Aorta (tissue), 5 donors: Measurements from ENCODE around the gene BPIFB4. TPM values are rescaled to one million over a fixed set of nuclear protein-coding genes. Genes with fewer than 3 reads are reported as not detected.
"Not testable (repeated sequence)": the region's sequence is repeated elsewhere in the genome, so short reads cannot be mapped to it uniquely, and the experiment has no call there.

Source experiments
- ATAC-seq: fragments of 200-7000 bp; cut with Tn5 transposase; one replicate; pipeline ENCODE4 v1.9.1; 2022; ENCODE audit warnings: moderate library complexity; ENCODE audit not compliant: low FRiP score
- DNase-seq, 2 donors: peaks; one replicate each; pipeline ENCODE4 v3.0.0-alpha.2; 2020
- H3K27ac ChIP-seq, 2 donors: one replicate each; pipeline ENCODE4 v1.5.1; 2013; ENCODE audit warnings: low read length in 2 of 2, mild to moderate bottlenecking in 2 of 2, moderate library complexity in 2 of 2, control low read depth in 1 of 2, inconsistent platforms in 1 of 2, low read depth in 1 of 2
- H3K27me3 ChIP-seq, 2 donors: one replicate each; pipeline ENCODE4 v1.6.1; 2013; ENCODE audit warnings: control low read depth in 1 of 2, low read length in 1 of 2, mild to moderate bottlenecking in 1 of 2, moderate library complexity in 1 of 2; ENCODE audit not compliant: insufficient read depth in 2 of 2, control insufficient read depth in 1 of 2
- H3K36me3 ChIP-seq, 2 donors: one replicate each; pipeline ENCODE4 v1.6.1; 2013; ENCODE audit warnings: control low read depth in 1 of 2, low read length in 1 of 2, mild to moderate bottlenecking in 1 of 2; ENCODE audit not compliant: insufficient read depth in 2 of 2, control insufficient read depth in 1 of 2
- H3K4me1 ChIP-seq, 2 donors: one replicate each; pipeline ENCODE4 v1.6.1; 2013; ENCODE audit warnings: low read length in 2 of 2, control low read depth in 1 of 2, mild to moderate bottlenecking in 1 of 2, moderate library complexity in 1 of 2; ENCODE audit not compliant: insufficient read depth in 2 of 2, control insufficient read depth in 1 of 2
- H3K4me3 ChIP-seq, 2 donors: one replicate each; pipeline ENCODE4 v1.5.1; 2013; ENCODE audit warnings: low read length in 2 of 2, control low read depth in 1 of 2, mild to moderate bottlenecking in 1 of 2
- H3K9me3 ChIP-seq: one replicate; pipeline ENCODE4 v1.6.1; 2013; ENCODE audit warnings: mild to moderate bottlenecking, low read length; ENCODE audit not compliant: control insufficient read depth
- WGBS, 2 donors: extraction: QIAGEN DNeasy Blood & Tissue Kit; methylation state at CpG; one replicate each; pipeline ENCODE4 v1.1.7; 2013; 5-methylcytosine and 5-hydroxymethylcytosine counted together
- intact Hi-C, 2 donors: fragments of 100-400 bp; cut with DNase I; formaldehyde crosslinking; loops; one replicate each; pipeline versions ENCODE4 v1.14.2 to v1.15.0; 2022
- polyA plus RNA-seq, 2 donors: library from polyadenylated mRNA; stranded (reverse); fragments of 200-250 nt; gene quantifications; one replicate each; pipeline ENCODE4 v1.2.3, GENCODE V29; 2013
- total RNA-seq, 2 donors: library from RNA; stranded (reverse); fragmentation: NEBNext Ultra II Directional; extraction: Animal tissue kit (Norgen Biotek cat#: 25700); gene quantifications; one replicate each; pipeline ENCODE4 v1.2.1, GENCODE V29; 2021
- donor health status: healthy with polysubstance abuse.
- donor health status: Bipolar disorder and iron deficiency.
- donor health status: DM: no; HTN: no; CAD: no.
- donor health status: DM: no; HTN: no; CAD: no.
- donor health status: DM: yes; HTN: yes; CAD: no.

BPIFB4 gene
- total and polyA plus RNA-seq, 4 donors: not detected

DNA sequence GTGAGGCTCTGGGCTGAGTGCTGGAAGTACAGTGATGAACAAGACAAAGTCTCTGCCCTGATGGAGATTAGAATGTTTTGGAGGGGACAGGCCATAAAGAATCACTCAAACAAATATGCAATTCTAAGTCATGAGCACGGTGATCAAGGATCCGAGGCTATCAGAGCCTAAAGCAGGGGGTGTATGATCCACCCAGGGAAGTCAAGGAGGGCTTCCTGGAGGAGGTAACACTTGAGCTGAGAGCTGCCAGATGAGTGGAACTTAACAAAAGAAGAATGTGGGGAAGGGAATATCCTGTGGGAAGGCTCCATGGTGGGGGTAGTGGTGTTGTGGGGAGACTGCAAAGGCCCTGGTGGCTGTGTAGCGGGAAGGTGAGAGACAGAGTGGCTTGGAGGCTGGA, 12.2 kb downstream of the BPIFB4 start:
- Histone ChIP-seq H3K4me3 (no peak overlapping the region), H3K27ac (no peak overlapping the region), H3K36me3 (no peaks in the 10 kb centered on the region), H3K27me3 (no peaks in the 10 kb centered on the region), H3K4me1 (no peaks in the 10 kb centered on the region), H3K9me3 (no peaks in the 10 kb centered on the region)
- ATAC-seq: no peak
- WGBS, 2 donors: 85 to 86% methylated on average over 3 of the region's 3 CpGs
- intact Hi-C loops: no loop called here
- DNase-seq: no peak

GRCh38 chr20:33092361-33092760, 12.9 kb downstream of the BPIFB4 start:
- intact Hi-C loops: no loop called here
- no peak for ATAC-seq

GRCh38 chr20:33093074-33093473, 13.6 kb downstream of the BPIFB4 start:
- ATAC-seq (no peak), DNase-seq (no peak)
- no peaks in the 10 kb centered on the region for H3K9me3 ChIP-seq
- no peaks in the 10 kb centered on the region for H3K36me3 ChIP-seq
- no peak overlapping the region for H3K4me3 ChIP-seq
- no peaks in the 10 kb centered on the region for H3K4me1 ChIP-seq
- H3K27ac ChIP-seq: no peak overlapping the region
- 71 to 72% methylated on average over 1 of the region's 1 CpG for WGBS, 2 donors
- H3K27me3 ChIP-seq: no peaks in the 10 kb centered on the region
- intact Hi-C loops: no loop called here

More at GRCh38 chr20:33092361-33092760, 12.9 kb downstream of the BPIFB4 start:
- H3K27ac ChIP-seq: no peak overlapping the region
- no peak overlapping the region for H3K4me3 ChIP-seq
- no peaks in the 10 kb centered on the region for H3K4me1 ChIP-seq
- no peaks in the 10 kb centered on the region for H3K9me3 ChIP-seq
- WGBS, 2 donors: 83 to 89% methylated on average over 3 of the region's 3 CpGs
- no peak for DNase-seq
- H3K27me3 ChIP-seq: no peaks in the 10 kb centered on the region
- no peaks in the 10 kb centered on the region for H3K36me3 ChIP-seq

DNA sequence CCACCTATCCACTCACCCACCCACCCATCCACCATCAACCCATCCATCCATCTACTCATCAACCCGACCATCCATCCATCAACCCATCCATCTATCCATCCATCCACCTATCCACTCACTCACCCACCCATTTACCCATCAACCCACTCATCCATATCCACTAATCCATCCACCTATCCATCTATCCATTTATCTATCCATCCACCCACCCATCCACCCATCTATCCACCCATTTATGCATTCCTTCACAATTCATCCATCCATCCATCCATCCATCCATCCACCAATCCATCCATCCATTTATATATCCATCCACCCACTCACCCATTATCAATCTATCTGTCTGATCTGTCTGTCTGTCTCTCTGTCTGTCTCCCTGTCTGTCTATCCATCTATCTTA, 14.1 kb downstream of the BPIFB4 start:
- DNase-seq: no peak
- H3K27me3 ChIP-seq: no peaks in the 10 kb centered on the region
- no peaks in the 10 kb centered on the region for H3K4me1 ChIP-seq
- H3K9me3 ChIP-seq: no peaks in the 10 kb centered on the region
- no peak overlapping the region for H3K4me3 ChIP-seq
- intact Hi-C loops: no loop called here
- no peak overlapping the region for H3K27ac ChIP-seq
- WGBS, 2 donors: 0 to 59% methylated on average over 1 of the region's 1 CpG
- ATAC-seq: no peak
- H3K36me3 ChIP-seq: no peaks in the 10 kb centered on the region

DNA sequence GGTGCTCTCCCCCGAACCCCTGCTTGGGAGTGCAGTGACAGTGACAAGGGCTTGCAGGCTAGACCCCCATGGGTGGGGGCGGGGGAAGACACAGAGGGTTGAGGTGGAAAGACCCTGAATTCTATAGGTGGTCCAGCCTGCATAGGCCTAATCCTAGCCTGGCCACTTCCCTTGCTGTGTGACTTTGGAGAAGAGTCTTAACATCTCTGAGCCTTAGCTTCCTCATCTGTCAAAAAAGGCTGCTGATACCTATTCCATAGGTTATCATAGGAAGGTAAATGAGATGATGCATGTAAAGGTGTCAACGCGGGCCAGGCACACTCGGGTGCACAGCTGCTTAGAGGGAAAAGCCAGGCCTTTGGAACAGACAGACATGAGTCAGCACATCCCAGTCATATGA, 15.8 kb downstream of the BPIFB4 start:
- intact Hi-C loops: no loop called here
- 89 to 90% methylated on average over 5 of the region's 5 CpGs for WGBS, 2 donors
- no peaks in the 10 kb centered on the region for H3K36me3 ChIP-seq

GRCh38 chr20:33095902-33096584, 16.6 kb downstream of the BPIFB4 start:
- H3K4me1 ChIP-seq, intact Hi-C loops, ATAC-seq, H3K27ac ChIP-seq, H3K36me3 ChIP-seq, DNase-seq, H3K4me3 ChIP-seq, H3K27me3 ChIP-seq, H3K9me3 ChIP-seq: not testable (repeated sequence)
- WGBS, 2 donors: 31 to 39% methylated on average over 6 of the region's 6 CpGs

More for the DNA sequence above, 15.8 kb downstream of the BPIFB4 start:
- DNase-seq: no peak
- H3K4me1 ChIP-seq: no peaks in the 10 kb centered on the region
- H3K27me3 ChIP-seq: no peaks in the 10 kb centered on the region
- H3K9me3 ChIP-seq: no peaks in the 10 kb centered on the region
- H3K27ac ChIP-seq: no peak overlapping the region
- H3K4me3 ChIP-seq: no peak overlapping the region
- ATAC-seq: no peak

DNA sequence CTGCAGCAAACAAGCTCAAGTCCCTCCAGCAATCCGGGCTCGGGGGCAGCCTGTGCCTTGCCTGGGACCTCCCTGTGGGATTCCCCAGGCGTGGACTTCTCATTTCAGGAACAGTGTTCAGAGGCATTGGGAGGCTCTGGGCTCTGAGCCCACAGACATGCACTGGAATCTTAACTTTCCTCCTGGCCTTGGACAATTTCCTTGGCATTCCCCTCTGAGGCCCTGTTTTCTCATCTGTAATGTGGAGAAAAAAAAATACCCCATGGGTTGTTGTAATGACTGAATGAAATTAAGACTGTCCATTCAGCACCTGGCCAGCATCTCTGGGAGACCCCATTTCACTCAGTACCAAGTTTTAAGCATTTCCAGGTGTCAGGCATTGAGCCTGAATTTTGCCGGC, 17.6 kb downstream of the BPIFB4 start:
- WGBS, 2 donors: 24 to 26% methylated on average over 4 of the region's 4 CpGs
- no peak overlapping the region for H3K27ac ChIP-seq
- no peaks in the 10 kb centered on the region for H3K27me3 ChIP-seq
- DNase-seq (no peak), ATAC-seq (no peak)
- intact Hi-C loops: no loop called here
- H3K4me3 ChIP-seq: no peak overlapping the region
- no peaks in the 10 kb centered on the region for H3K4me1 ChIP-seq
- no peaks in the 10 kb centered on the region for H3K9me3 ChIP-seq
- no peaks in the 10 kb centered on the region for H3K36me3 ChIP-seq

GRCh38 chr20:33099843-33100538, 20.5 kb downstream of the BPIFB4 start:
- Histone ChIP-seq H3K27me3 (no peaks in the 10 kb centered on the region), H3K4me3 (no peak overlapping the region), H3K4me1 (no peaks in the 10 kb centered on the region), H3K9me3 (no peaks in the 10 kb centered on the region), H3K27ac (no peak overlapping the region), H3K36me3 (no peaks in the 10 kb centered on the region)
- 43 to 50% methylated on average over 10 of the region's 10 CpGs for WGBS, 2 donors
- DNase-seq: no peak
- intact Hi-C loops: no loop called here
- no peak for ATAC-seq

DNA sequence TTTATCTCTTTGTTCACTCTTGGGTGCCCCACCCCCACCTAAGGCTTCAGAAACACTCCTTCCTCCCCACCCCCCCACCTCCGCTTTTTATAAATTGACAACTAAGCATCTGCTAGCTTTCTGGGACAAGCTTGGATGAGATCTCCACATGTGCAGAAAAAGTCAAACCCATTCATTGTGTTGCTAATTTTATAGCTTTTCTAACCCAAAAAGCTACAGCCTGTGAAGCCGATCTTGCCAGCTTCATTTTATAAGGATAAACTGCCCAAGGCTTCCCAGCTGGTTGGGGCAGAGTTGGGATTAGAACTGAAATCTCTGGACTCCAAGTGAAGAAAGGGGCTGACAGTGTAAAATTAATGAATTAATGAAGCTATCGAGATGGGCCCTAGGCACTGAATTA, 24.1 kb downstream of the BPIFB4 start:
- H3K4me1 ChIP-seq: no peaks in the 10 kb centered on the region
- no peak overlapping the region for H3K4me3 ChIP-seq
- no peaks in the 10 kb centered on the region for H3K36me3 ChIP-seq
- no peaks in the 10 kb centered on the region for H3K9me3 ChIP-seq
- DNase-seq (no peak), ATAC-seq (no peak)
- H3K27me3 ChIP-seq: no peaks in the 10 kb centered on the region
- H3K27ac ChIP-seq: no peak overlapping the region
- intact Hi-C loops: no loop called here
- WGBS, 2 donors: 60 to 67% methylated on average over 3 of the region's 3 CpGs
